ENCODE results near the gene MKNK1. TPM values are rescaled to one million over a fixed set of nuclear protein-coding genes. Genes with fewer than 3 reads are reported as not detected.

MKNK1 gene
- total RNA-seq, 4 donors from 2014 or later: 23.0 to 42.1 (median 34.5) TPM

- peak overlapping the region; percentile 52 to 69 (median 62) for H3K27ac ChIP-seq
- H3K36me3 ChIP-seq: peaks cover 0 to 33% of the 10 kb centered on the region in 2 donors
- H3K4me3 ChIP-seq: no peak overlapping the region
- ATAC-seq: no peak
- TF ChIP-seq POLR2A (IDR thresholded peaks at IDR 0.05) (no peak), POLR2AphosphoS5 (IDR thresholded peaks at IDR 0.05) (peak; percentile 81)
- peaks cover 5 to 58% (median 7%) of the 10 kb centered on the region in 3 donors for H3K4me1 ChIP-seq
- no peaks in the 10 kb centered on the region for H3K9me3 ChIP-seq
- H3K27me3 ChIP-seq: no peaks in the 10 kb centered on the region
Measured at GRCh38 chr1:46643368-46643775, 39.3 kb upstream of the MKNK1 start.

- peak overlapping the region in 3 of 4 donors; percentile 52 to 63 (median 60) for H3K27ac ChIP-seq
- ATAC-seq: no peak
- no peaks in the 10 kb centered on the region for H3K9me3 ChIP-seq
- no peak overlapping the region for H3K4me3 ChIP-seq
- H3K36me3 ChIP-seq: peaks cover 0 to 21% of the 10 kb centered on the region in 2 donors
- TF ChIP-seq POLR2A (IDR thresholded peaks at IDR 0.05) (no peak), EP300 (IDR thresholded peaks at IDR 0.05) (no peak), POLR2AphosphoS5 (IDR thresholded peaks at IDR 0.05) (no peak), CTCF (IDR thresholded peaks at IDR 0.05) (no peak)
- no peaks in the 10 kb centered on the region for H3K27me3 ChIP-seq
- peaks cover 5 to 70% (median 12%) of the 10 kb centered on the region in 3 donors for H3K4me1 ChIP-seq
Measured at GRCh38 chr1:46642115-46642680, 38.1 kb upstream of the MKNK1 start.

- Histone ChIP-seq H3K4me1 (peaks cover 5 to 61% (median 12%) of the 10 kb centered on the region in 3 donors), H3K27me3 (no peaks in the 10 kb centered on the region), H3K9me3 (no peaks in the 10 kb centered on the region), H3K36me3 (peaks cover 0 to 38% of the 10 kb centered on the region in 2 donors), H3K4me3 (no peak overlapping the region), H3K27ac (peak overlapping the region in 1 of 4 donors; percentile 75)
- no peak for ATAC-seq
- no peak for TF ChIP-seq CTCF (IDR thresholded peaks at IDR 0.05)
- TF ChIP-seq POLR2AphosphoS5 (IDR thresholded peaks at IDR 0.05): no peak
- TF ChIP-seq POLR2A (IDR thresholded peaks at IDR 0.05): no peak
- no peak for TF ChIP-seq EP300 (IDR thresholded peaks at IDR 0.05)
- WGBS, 2 donors (ENCODE audit: low coverage in 1 of 2): 80 to 94% methylated on average over 1 of the region's 1 CpG
Measured at GRCh38 chr1:46639547-46639946, 35.5 kb upstream of the MKNK1 start.

- Histone ChIP-seq H3K36me3 (peaks cover 0 to 44% of the 10 kb centered on the region in 2 donors), H3K27me3 (no peaks in the 10 kb centered on the region), H3K9me3 (no peaks in the 10 kb centered on the region), H3K27ac (peak overlapping the region in 2 of 4 donors; percentile 75 to 80), H3K4me1 (peaks cover 5 to 58% (median 12%) of the 10 kb centered on the region in 3 donors), H3K4me3 (no peak overlapping the region)
- ATAC-seq: no peak
- TF ChIP-seq EP300 (IDR thresholded peaks at IDR 0.05) (no peak), POLR2A (IDR thresholded peaks at IDR 0.05) (no peak), POLR2AphosphoS5 (IDR thresholded peaks at IDR 0.05) (no peak), CTCF (IDR thresholded peaks at IDR 0.05) (no peak)
Measured at GRCh38 chr1:46638921-46639320, 34.9 kb upstream of the MKNK1 start.

- Histone ChIP-seq H3K4me3 (no peak overlapping the region), H3K4me1 (peaks cover 0 to 44% (median 7%) of the 10 kb centered on the region in 3 donors), H3K36me3 (peaks cover 0 to 48% of the 10 kb centered on the region in 2 donors), H3K9me3 (no peaks in the 10 kb centered on the region), H3K27ac (peak overlapping the region; percentile 75 to 90 (median 80)), H3K27me3 (no peaks in the 10 kb centered on the region)
- TF ChIP-seq POLR2AphosphoS5 (IDR thresholded peaks at IDR 0.05): no peak
- TF ChIP-seq EP300 (IDR thresholded peaks at IDR 0.05): no peak
- TF ChIP-seq POLR2A (IDR thresholded peaks at IDR 0.05): no peak
- no peak for TF ChIP-seq CTCF (IDR thresholded peaks at IDR 0.05)
- WGBS, 2 donors (ENCODE audit: low coverage in 1 of 2): 0 to 13% methylated on average over 2 of the region's 2 CpGs
- ATAC-seq: no peak
Measured at GRCh38 chr1:46637444-46638083, 33.5 kb upstream of the MKNK1 start.
